Esophagus (tissue), 2 donors: ENCODE data around the gene C2CD2L. TPM values are rescaled to one million over a fixed set of nuclear protein-coding genes. Genes with fewer than 3 reads are reported as not detected.

Experiments used
- polyA plus RNA-seq, 2 donors: library from polyadenylated mRNA; stranded (reverse); fragments of 200-250 nt; gene quantifications; one replicate each; pipeline ENCODE4 v1.2.3, GENCODE V29; 2013
- donor health status: healthy with polysubstance abuse.
- donor health status: Bipolar disorder and iron deficiency.

Gene C2CD2L
- polyA plus RNA-seq, 2 donors: 8.4 to 13.1 TPM

Other genes starting within 250 kb of the C2CD2L start
- gene CXCR5, start 223.5 kb upstream of the C2CD2L start, polyA plus RNA-seq: under 1 TPM; 0.11 to 0.18 TPM
- gene BCL9L, start 181.4 kb upstream of the C2CD2L start, polyA plus RNA-seq: 10 to 100 TPM in 1 of 2 donors, 1 to 10 TPM in 1; 8.5 to 30.4 TPM
- 10 to 100 TPM in 1 of 2 donors, 1 to 10 TPM in 1; 1.1 to 11.2 TPM for gene UPK2, start 151.0 kb upstream of the C2CD2L start, polyA plus RNA-seq
- not detected for gene FOXR1, start 135.6 kb upstream of the C2CD2L start, polyA plus RNA-seq
- 10 to 100 TPM; 18.2 to 52.1 TPM for gene CENATAC, start 109.2 kb upstream of the C2CD2L start, polyA plus RNA-seq
- gene RPS25, start 89.0 kb upstream of the C2CD2L start, polyA plus RNA-seq: 1,000 to 10,000 TPM; 1,420 to 2,000 TPM
- gene TRAPPC4, start 88.6 kb upstream of the C2CD2L start, polyA plus RNA-seq: 10 to 100 TPM; 11.7 to 32.5 TPM
- gene SLC37A4, start 76.5 kb upstream of the C2CD2L start, polyA plus RNA-seq: 1 to 10 TPM; 7.3 to 9.3 TPM
- 10 to 100 TPM; 32.9 to 39.1 TPM for gene HYOU1, start 50.1 kb upstream of the C2CD2L start, polyA plus RNA-seq
- gene VPS11, start 39.5 kb upstream of the C2CD2L start, polyA plus RNA-seq: 10 to 100 TPM; 22.4 to 29.0 TPM
- gene HMBS, start 22.5 kb upstream of the C2CD2L start, polyA plus RNA-seq: 10 to 100 TPM; 18.0 to 24.2 TPM
- 10 to 100 TPM; 16.5 to 21.5 TPM for gene DPAGT1, start 5.5 kb upstream of the C2CD2L start, polyA plus RNA-seq
- gene HINFP, start 14.2 kb downstream of the C2CD2L start, polyA plus RNA-seq: 10 to 100 TPM in 1 of 2 donors, 1 to 10 TPM in 1; 9.1 to 16.0 TPM
- gene ABCG4, start 41.7 kb downstream of the C2CD2L start, polyA plus RNA-seq: under 1 TPM; 0.21 to 0.81 TPM
- gene NLRX1, start 61.4 kb downstream of the C2CD2L start, polyA plus RNA-seq: 10 to 100 TPM; 24.9 to 38.8 TPM
- gene NHERF4, start 78.1 kb downstream of the C2CD2L start, polyA plus RNA-seq: under 1 TPM; 0.05 to 0.41 TPM
- 1 to 10 TPM; 3.0 to 6.2 TPM for gene CBL, start 99.0 kb downstream of the C2CD2L start, polyA plus RNA-seq
- 10 to 100 TPM; 10.3 to 34.4 TPM for gene MCAM, start 209.8 kb downstream of the C2CD2L start, polyA plus RNA-seq
- gene RNF26, start 227.2 kb downstream of the C2CD2L start, polyA plus RNA-seq: 10 to 100 TPM in 1 of 2 donors, 1 to 10 TPM in 1; 7.4 to 16.2 TPM
- 1 to 10 TPM; 4.8 to 6.7 TPM for gene C1QTNF5, start 233.5 kb downstream of the C2CD2L start, polyA plus RNA-seq
- not detected for gene MFRP, start 239.4 kb downstream of the C2CD2L start, polyA plus RNA-seq